Measurements from ENCODE around the gene LRRC74B. TPM values are rescaled to one million over a fixed set of nuclear protein-coding genes. Genes with fewer than 3 reads are reported as not detected.

The LRRC74B gene
- total and polyA plus RNA-seq, 2 experiments from 2014 or later: 0.20 to 0.52 TPM

DNA sequence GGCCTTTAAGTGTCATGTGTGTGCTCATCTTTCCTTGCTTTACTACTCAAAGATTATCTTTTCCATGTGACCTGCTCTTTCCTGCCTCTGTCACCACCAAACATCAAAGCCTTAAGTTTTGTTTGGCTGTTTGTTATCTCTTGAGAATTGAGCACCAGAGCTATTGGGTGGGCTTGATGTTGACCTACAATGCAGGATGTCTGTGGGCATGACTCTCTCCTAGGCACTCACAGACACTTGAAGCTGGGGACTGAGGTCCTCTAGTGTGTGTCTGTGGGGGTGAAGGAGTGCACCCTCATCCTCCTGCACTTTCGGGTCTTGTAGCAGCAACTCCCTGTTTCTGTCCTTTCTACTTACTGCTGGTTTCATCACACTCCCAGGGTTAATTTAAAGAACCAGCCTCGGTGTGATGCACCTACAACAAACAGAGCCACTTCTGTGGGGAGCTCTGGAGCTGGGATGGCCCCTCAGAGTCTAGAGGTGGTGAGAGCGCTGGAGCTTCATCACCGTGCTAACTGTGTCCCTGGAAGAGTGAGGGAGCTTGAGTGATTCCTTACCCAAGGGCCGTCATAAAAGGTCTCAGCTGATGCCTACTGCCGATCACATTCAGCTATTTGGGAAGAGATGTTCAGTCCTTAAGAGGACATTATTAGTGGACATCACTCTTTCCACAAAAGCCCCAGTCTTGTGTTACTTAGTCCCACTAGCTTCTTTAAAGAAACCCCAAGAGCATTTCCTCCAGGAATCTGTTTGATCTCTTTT is 56.3 kb downstream of the LRRC74B start:
- no peak for DNase-seq (ENCODE audit: low spot score)
- Histone ChIP-seq H3K27me3 (no peaks in the 10 kb centered on the region), H3K4me1 (ENCODE audit: insufficient read depth) (no peaks in the 10 kb centered on the region), H2AFZ (no peak overlapping the region), H4K20me1 (ENCODE audit: insufficient read depth, poor library complexity, severe bottlenecking) (no peaks in the 10 kb centered on the region), H3K9me2 (replicated peaks; ENCODE audit: insufficient read depth) (no peaks in the 10 kb centered on the region), H3K4me2 (no peak overlapping the region), H3K4me3 (no peak overlapping the region), H3K9me3 (ENCODE audit: low read depth) (no peaks in the 10 kb centered on the region), H3K27ac (no peak overlapping the region), H3K36me3 (replicated peaks; ENCODE audit: insufficient read depth, low read depth) (no peaks in the 10 kb centered on the region), H3K79me2 (no peaks in the 10 kb centered on the region)
- TF ChIP-seq, protein P1, sequence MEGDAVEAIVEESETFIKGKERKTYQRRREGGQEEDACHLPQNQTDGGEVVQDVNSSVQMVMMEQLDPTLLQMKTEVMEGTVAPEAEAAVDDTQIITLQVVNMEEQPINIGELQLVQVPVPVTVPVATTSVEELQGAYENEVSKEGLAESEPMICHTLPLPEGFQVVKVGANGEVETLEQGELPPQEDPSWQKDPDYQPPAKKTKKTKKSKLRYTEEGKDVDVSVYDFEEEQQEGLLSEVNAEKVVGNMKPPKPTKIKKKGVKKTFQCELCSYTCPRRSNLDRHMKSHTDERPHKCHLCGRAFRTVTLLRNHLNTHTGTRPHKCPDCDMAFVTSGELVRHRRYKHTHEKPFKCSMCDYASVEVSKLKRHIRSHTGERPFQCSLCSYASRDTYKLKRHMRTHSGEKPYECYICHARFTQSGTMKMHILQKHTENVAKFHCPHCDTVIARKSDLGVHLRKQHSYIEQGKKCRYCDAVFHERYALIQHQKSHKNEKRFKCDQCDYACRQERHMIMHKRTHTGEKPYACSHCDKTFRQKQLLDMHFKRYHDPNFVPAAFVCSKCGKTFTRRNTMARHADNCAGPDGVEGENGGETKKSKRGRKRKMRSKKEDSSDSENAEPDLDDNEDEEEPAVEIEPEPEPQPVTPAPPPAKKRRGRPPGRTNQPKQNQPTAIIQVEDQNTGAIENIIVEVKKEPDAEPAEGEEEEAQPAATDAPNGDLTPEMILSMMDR (IDR thresholded peaks at IDR 0.05; ENCODE audit: poor library complexity): no peak
- TF ChIP-seq EZH2phosphoT487 (IDR thresholded peaks at IDR 0.05; ENCODE audit: low read depth, severe bottlenecking, unreplicated experiment) (no peak), EZH2 (IDR thresholded peaks at IDR 0.05; ENCODE audit: borderline replicate concordance) (no peak)
- 76% methylated on average over 6 of the region's 6 CpGs for WGBS (ENCODE audit: low lambda C conversion rate, missing lambda C conversion rate)

GRCh38 chr22:21102659-21103267 is 57.0 kb downstream of the LRRC74B start:
- 5% methylated on average over 17 of the region's 17 CpGs for WGBS (ENCODE audit: low lambda C conversion rate, missing lambda C conversion rate)
- no peak overlapping the region for H2AFZ ChIP-seq
- peak overlapping the region; percentile 69 for H3K4me2 ChIP-seq
- H3K27ac ChIP-seq: no peak overlapping the region
- DNase-seq (ENCODE audit: low spot score): peak; percentile 90
- H3K79me2 ChIP-seq: no peaks in the 10 kb centered on the region
- H4K20me1 ChIP-seq (ENCODE audit: insufficient read depth, poor library complexity, severe bottlenecking): no peaks in the 10 kb centered on the region
- H3K4me1 ChIP-seq (ENCODE audit: insufficient read depth): no peaks in the 10 kb centered on the region
- H3K27me3 ChIP-seq: no peaks in the 10 kb centered on the region
- H3K4me3 ChIP-seq: no peak overlapping the region
- no peaks in the 10 kb centered on the region for H3K36me3 ChIP-seq (replicated peaks; ENCODE audit: insufficient read depth, low read depth)
- TF ChIP-seq EZH2phosphoT487 (IDR thresholded peaks at IDR 0.05; ENCODE audit: low read depth, severe bottlenecking, unreplicated experiment) (no peak), EZH2 (IDR thresholded peaks at IDR 0.05; ENCODE audit: borderline replicate concordance) (no peak)
- TF ChIP-seq, protein P1 (IDR thresholded peaks at IDR 0.05; ENCODE audit: poor library complexity): peak; percentile 73
- no peaks in the 10 kb centered on the region for H3K9me2 ChIP-seq (replicated peaks; ENCODE audit: insufficient read depth)
- no peaks in the 10 kb centered on the region for H3K9me3 ChIP-seq (ENCODE audit: low read depth)

GRCh38 chr22:21103633-21104032 is 57.9 kb downstream of the LRRC74B start:
- DNase-seq (ENCODE audit: low spot score): no peak
- H3K9me2 ChIP-seq (replicated peaks; ENCODE audit: insufficient read depth): no peaks in the 10 kb centered on the region
- no peak overlapping the region for H3K4me3 ChIP-seq
- 93% methylated on average over 10 of the region's 10 CpGs for WGBS (ENCODE audit: low lambda C conversion rate, missing lambda C conversion rate)
- H3K79me2 ChIP-seq: no peaks in the 10 kb centered on the region
- H2AFZ ChIP-seq: no peak overlapping the region
- no peak overlapping the region for H3K27ac ChIP-seq
- H3K4me2 ChIP-seq: peak overlapping the region; percentile 69
- H4K20me1 ChIP-seq (ENCODE audit: insufficient read depth, poor library complexity, severe bottlenecking): no peaks in the 10 kb centered on the region
- no peaks in the 10 kb centered on the region for H3K9me3 ChIP-seq (ENCODE audit: low read depth)
- H3K27me3 ChIP-seq: no peaks in the 10 kb centered on the region
- H3K36me3 ChIP-seq (replicated peaks; ENCODE audit: insufficient read depth, low read depth): no peaks in the 10 kb centered on the region
- TF ChIP-seq, protein P1 (IDR thresholded peaks at IDR 0.05; ENCODE audit: poor library complexity): no peak
- TF ChIP-seq EZH2 (IDR thresholded peaks at IDR 0.05; ENCODE audit: borderline replicate concordance) (no peak), EZH2phosphoT487 (IDR thresholded peaks at IDR 0.05; ENCODE audit: low read depth, severe bottlenecking, unreplicated experiment) (no peak)
- no peaks in the 10 kb centered on the region for H3K4me1 ChIP-seq (ENCODE audit: insufficient read depth)

All from hepatocyte (in vitro differentiated cells).